ENCODE results near the gene QRICH2.
"Not testable (repeated sequence)": the region's sequence is repeated elsewhere in the genome, so short reads cannot be mapped to it uniquely, and the experiment has no call there.

The QRICH2 gene

GRCh38 chr17:76307966-76308338 lies at the start of gene QRICH2:
TSS of gene QRICH2 (minus strand) at chr17:76308276. CDS start at chr17:76307998, 278 bp downstream.
- DNase-seq (ENCODE audit: low spot score), result no peak

GRCh38 chr17:76357597-76358158 lies 49.6 kb upstream of the QRICH2 start:
- DNase-seq (ENCODE audit: low spot score), result no peak

GRCh38 chr17:76356803-76357456 lies 48.9 kb upstream of the QRICH2 start:
- DNase-seq (ENCODE audit: low spot score), result no peak

GRCh38 chr17:76354747-76355310 lies 46.8 kb upstream of the QRICH2 start:
- no peak for DNase-seq (ENCODE audit: low spot score)

GRCh38 chr17:76354317-76354729 lies 46.2 kb upstream of the QRICH2 start:
- no peak for DNase-seq (ENCODE audit: low spot score)

GRCh38 chr17:76353599-76354316 lies 45.7 kb upstream of the QRICH2 start, which contains the start of gene PRPSAP1:
TSS of gene PRPSAP1 (minus strand) at chr17:76353916. CDS start at chr17:76353703, 213 bp downstream.
- DNase-seq (ENCODE audit: low spot score), result peak; percentile 91

GRCh38 chr17:76353004-76353598 lies 45.0 kb upstream of the QRICH2 start:
- DNase-seq (ENCODE audit: low spot score), result no peak

GRCh38 chr17:76351526-76352071 lies 43.5 kb upstream of the QRICH2 start:
- no peak for DNase-seq (ENCODE audit: low spot score)

- no peak for DNase-seq (ENCODE audit: low spot score)
These were observed 42.4 kb upstream of the QRICH2 start for GRCh38 chr17:76350463-76350862.

GRCh38 chr17:76346936-76347335 lies 38.9 kb upstream of the QRICH2 start:
- DNase-seq (ENCODE audit: low spot score), result not testable (repeated sequence)

- no peak for DNase-seq (ENCODE audit: low spot score)
These were observed 37.4 kb upstream of the QRICH2 start for GRCh38 chr17:76345377-76345974.

- DNase-seq (ENCODE audit: low spot score), result no peak
These were observed 35.0 kb upstream of the QRICH2 start for GRCh38 chr17:76343106-76343505.

GRCh38 chr17:76341301-76341700 lies 33.2 kb upstream of the QRICH2 start:
- no peak for DNase-seq (ENCODE audit: low spot score)

- DNase-seq (ENCODE audit: low spot score), result no peak
These were observed 29.3 kb upstream of the QRICH2 start for GRCh38 chr17:76337413-76337777.

GRCh38 chr17:76336756-76337412 lies 28.8 kb upstream of the QRICH2 start:
- no peak for DNase-seq (ENCODE audit: low spot score)

GRCh38 chr17:76335716-76336381 lies 27.8 kb upstream of the QRICH2 start:
- DNase-seq (ENCODE audit: low spot score), result no peak

GRCh38 chr17:76333673-76334505 lies 25.8 kb upstream of the QRICH2 start:
- DNase-seq (ENCODE audit: low spot score), result no peak

- no peak for DNase-seq (ENCODE audit: low spot score)
These were observed 23.0 kb upstream of the QRICH2 start for GRCh38 chr17:76331083-76331482.

- no peak for DNase-seq (ENCODE audit: low spot score)
These were observed 21.6 kb upstream of the QRICH2 start for GRCh38 chr17:76329664-76330063.

- no peak for DNase-seq (ENCODE audit: low spot score)
These were observed 19.6 kb upstream of the QRICH2 start for GRCh38 chr17:76327696-76328095.

All from kidney capillary endothelial cell (primary cell).